DOHH2 (cell line): Measurements from ENCODE around the gene UBASH3B.

Experiments
- EZH2phosphoT487 ChIP-seq: fragments of 200-600 bp; sonication (generic); IDR thresholded peaks from 2 replicates; pipeline ENCODE4 v1.6.1; 2017; ENCODE audit warnings: borderline replicate concordance, mild to moderate bottlenecking, antibody characterized with exemption, low read length, moderate library complexity, mixed read lengths
- TF ChIP-seq, protein P1 (sequence below): fragments of 200-600 bp; sonication (generic); IDR thresholded peaks from one replicate; pipeline ENCODE4 v1.5.1; 2014; ENCODE audit warnings: antibody characterized with exemption, mild to moderate bottlenecking, low read depth, low read length; ENCODE audit not compliant: poor library complexity, severe bottlenecking

DNA sequence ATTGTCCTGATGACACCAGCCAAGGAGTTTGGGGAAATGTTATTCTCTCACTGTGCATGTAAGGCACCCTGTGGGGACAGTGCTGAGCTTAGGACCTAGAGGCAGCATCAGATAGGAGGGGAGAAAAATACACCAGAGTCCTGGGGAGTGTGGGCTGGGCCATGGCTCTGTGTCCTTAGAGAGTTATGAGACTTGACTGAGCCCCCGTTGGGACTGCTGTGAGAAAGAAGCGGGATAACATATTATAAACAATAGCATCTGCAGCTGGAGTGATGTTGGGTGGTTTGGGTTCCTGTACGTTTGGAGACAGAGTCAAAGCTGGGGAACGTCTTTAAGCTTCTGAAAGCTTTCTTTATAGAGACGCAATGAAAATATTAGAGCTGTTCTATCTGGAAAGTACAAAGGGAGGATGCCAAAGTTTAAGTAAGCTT is 91.8 kb downstream of the UBASH3B start:
- TF ChIP-seq, protein P1, sequence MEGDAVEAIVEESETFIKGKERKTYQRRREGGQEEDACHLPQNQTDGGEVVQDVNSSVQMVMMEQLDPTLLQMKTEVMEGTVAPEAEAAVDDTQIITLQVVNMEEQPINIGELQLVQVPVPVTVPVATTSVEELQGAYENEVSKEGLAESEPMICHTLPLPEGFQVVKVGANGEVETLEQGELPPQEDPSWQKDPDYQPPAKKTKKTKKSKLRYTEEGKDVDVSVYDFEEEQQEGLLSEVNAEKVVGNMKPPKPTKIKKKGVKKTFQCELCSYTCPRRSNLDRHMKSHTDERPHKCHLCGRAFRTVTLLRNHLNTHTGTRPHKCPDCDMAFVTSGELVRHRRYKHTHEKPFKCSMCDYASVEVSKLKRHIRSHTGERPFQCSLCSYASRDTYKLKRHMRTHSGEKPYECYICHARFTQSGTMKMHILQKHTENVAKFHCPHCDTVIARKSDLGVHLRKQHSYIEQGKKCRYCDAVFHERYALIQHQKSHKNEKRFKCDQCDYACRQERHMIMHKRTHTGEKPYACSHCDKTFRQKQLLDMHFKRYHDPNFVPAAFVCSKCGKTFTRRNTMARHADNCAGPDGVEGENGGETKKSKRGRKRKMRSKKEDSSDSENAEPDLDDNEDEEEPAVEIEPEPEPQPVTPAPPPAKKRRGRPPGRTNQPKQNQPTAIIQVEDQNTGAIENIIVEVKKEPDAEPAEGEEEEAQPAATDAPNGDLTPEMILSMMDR = no peak
- TF ChIP-seq EZH2phosphoT487 = no peak
